Measurements from ENCODE around the gene NSUN3.
A peak's percentile ranks its signal among the peaks of the same experiment; 100 is the strongest.
"Not testable (repeated sequence)": the region's sequence is repeated elsewhere in the genome, so short reads cannot be mapped to it uniquely, and the experiment has no call there.

The NSUN3 gene

DNA sequence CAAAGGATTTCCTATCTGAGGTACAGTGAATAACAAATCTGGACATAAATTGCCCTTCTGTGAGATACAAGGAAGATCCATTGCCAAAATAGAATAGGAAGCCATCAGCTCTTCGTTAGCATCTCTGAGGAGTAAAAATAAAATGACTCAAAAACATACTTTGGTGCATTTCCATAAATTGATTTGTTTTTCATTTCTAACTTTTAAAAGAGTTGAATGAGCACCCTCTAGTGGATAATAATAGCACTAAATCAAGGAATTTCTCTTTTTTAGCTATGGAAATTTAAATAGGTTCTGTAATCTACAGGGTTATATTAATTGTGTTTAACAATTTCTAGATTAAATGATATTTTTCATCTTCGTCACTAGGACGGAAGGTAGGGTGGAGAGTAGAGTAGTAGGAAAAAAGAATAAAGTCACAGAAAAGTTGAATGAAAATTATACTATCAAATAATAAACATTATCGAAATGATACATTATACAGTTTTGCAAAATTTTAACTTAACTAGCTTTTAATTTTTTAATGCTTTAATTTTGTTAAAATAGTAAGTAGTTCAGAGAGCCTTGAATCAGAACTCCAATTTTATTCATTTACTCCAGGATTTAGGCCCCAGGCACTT, 6.4 kb downstream of the NSUN3 start:
- DNase-seq = no peak

DNA sequence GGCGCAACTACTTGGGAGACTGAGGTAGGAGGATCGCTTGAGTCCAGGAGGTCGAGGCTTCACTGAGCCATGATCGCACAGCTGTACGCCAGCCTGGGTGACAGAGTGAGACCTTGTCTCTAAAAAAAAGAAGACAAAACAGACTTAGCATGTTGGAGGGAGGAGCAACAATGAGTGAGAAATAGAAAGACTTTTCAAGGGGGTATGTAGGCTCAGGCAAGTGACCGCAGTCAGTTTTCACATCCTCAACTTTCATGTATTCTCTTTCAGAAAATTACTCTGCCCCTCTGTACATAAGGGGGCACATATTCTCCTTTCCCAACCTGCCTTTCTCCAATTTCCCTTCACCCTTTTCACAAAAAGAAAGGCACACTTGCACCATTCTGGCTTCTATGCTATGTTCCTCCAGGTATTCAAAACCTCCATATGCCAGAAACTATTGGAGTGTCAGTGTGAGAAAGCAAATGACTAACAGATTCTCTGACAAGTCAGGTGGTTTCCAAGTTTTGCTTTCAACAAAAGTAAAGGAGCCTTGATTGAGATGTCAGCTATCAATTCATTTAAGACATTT, 7.6 kb downstream of the NSUN3 start:
- no peak for DNase-seq

DNA sequence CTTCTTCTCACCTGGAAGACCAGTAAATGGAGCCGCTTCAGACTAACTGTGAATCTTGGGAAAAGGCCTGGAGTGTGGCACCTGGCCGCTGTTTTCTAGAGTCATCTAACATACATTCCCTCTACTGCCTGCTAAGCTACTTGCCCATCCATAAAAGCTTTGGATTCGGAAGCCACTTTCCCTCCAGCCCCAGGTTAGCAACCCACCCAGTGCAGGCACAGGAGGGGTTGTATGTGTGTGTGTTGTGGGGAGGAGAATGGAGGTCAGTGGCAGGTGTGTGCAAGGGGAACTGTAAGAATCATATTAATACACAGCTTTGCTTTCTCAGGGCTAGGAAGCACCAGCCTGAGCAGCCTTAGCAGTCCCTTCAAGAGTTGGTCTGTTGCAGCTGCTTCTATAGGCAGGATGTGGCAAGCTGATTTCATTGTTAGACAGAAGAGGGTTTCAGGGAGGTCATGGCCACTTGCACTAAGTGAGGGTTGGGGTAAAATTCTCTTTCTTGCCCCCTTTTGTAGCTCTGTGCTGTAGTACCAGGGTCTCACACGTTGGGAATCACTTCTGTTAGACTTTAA, 8.9 kb downstream of the NSUN3 start:
- DNase-seq = no peak

DNA sequence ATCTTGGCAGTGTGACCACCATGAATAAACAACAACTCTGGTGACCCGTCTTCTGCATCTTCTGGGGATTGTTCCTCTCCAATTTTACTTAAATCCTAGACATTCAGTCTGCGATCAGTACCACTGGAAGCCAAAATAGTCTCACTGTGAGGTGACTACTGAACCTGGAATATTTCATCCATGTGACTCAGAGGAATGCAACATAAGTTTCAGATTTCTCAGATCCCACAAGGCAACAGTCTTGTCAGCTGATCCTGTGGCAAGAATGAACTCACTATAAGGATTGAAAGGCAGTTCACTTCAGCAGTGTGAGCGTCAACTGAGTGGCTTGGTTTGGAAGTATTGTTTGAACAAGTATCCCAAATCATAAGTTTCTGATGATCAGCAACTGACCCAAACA, 13.2 kb downstream of the NSUN3 start:
- no peak for DNase-seq

DNA sequence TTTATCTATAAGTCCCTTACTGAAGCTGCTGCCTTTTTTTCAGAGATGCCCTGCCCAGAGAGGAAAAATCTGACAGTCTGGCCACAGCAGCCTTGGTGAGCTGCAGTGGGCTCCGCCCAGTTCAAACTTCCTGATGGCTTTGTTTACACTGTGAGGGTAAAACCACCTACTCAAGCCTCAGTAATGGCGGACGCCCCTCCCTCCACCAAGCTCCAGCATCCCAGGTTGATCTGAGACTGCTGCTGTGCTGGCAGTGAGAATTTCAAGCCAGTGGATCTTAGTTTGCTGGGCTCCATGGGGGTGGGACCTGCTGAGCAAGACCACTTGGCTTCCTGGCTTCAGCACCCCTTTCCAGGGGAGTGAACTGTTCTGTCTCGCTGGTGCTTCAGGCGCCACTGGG, 17.7 kb downstream of the NSUN3 start:
- not testable (repeated sequence) for DNase-seq

DNA sequence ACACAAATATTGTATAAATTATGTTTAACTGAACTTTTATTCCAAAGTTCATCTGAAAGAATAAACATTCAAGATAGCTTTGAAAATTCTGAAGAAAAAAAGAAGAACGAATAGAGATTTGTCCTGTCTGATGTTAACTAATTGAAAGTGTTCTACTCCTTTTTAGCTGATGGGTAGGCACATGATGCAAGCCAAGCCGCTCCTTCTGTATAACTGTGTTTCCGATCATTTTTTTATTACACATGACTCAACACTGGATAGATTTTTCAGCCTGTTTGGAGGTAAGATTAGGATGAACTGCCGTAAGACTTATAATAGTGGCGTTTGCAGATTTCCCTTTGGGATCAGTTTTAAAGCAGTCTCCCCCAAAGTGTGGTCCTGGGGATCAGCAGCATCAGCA, 19.0 kb downstream of the NSUN3 start:
- DNase-seq = no peak

DNA sequence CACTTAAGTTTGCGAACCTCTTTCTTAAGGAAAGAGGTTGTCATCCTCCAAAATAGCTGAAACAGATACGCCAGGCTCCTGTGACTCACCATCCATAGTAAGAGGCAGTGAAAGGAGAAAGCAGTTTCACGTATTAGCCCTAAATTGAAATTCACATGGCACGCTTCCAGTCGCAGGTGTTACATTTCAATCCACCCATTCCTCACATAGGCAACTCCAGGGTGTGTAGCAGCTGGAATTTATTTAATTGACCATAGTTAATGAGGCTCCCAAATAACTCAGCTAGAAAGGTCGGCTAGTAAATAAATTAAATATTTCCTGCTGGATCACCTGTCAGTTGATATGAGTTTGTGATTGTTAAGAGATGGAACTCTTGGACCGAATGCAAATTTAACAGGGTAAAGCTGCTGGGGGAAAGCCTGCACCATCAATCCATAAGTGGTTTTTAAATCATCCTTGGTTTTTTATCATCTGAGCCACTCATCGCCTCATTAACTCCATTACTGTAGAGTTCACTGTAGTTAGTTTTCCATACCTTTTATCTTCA, 19.6 kb downstream of the NSUN3 start:
- DNase-seq = peak; percentile 82

DNA sequence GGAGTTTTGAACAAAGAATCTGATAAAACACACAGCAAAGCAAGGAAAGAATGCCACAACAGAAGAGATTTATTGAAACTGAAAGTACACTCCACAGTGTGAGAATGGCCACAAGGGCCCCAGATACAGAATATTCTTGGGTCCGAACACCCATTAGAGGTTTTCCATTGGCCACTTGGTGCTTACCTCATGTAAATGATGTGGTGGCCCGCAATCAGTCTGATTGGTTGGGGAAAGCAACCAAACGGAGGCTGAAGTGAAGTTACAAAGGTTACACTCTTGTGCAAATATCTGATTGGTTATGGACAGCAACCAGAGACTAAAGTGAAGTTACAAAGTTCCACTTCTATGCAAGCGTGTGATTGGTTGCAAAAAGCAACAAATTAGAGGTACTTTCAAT, 20.4 kb downstream of the NSUN3 start:
- DNase-seq = no peak

DNA sequence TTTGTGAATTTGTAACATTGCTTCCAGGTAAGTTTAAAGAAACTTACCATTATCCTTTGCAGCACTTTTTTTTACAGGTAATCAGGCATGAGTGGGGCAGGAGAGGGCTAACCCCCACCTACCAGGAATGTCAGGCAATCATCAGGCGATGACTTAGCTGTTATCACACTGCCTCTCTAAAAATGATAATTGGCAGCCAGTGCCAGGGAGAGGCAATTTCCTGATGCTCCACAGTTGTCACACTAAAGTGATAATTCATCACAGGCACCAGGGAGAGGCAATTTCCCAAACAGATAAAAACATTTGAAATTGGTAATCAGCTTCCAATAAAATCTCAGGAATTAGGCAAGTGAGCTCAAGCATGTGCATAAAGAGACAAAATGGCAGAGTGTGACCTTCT, 26.3 kb downstream of the NSUN3 start:
- no peak for DNase-seq

DNA sequence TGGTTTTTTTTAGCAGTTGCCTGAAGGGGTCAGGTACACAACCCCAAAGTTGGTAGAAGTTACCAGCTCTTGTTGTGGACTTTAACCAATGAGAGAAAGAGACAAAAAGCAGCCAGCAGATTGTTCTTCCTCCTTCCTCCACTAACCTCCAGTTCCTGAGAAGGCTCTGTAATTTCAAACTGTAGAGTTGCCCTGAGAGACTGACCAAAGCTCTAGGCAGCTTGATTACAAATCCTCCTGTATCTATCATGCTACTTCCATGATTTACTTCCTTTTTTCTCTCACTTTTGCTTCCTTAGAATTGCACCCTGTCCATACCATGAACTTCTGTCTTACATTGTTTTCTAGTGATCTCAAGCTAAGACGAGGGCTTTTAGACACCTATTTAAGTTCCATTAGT, 29.2 kb downstream of the NSUN3 start:
- DNase-seq = no peak

DNA sequence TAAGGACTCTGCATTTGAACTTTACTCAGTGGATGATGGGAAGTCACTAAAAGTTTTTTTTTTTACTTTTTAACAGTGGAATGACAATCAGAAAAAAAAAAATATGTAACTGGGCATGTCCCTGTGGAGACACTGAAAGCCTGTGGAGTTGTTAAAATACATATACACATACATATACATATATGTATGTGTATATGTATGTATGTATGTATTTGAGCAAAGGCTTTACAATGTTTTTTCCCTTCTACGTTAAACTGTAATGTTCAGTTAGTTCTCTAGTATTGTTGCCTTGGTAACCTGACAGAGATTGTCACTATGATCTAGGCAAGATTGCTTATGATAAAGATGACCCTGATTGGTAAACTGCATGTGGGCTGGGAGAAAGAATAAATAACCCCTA, 30.3 kb downstream of the NSUN3 start:
- no peak for DNase-seq

DNA sequence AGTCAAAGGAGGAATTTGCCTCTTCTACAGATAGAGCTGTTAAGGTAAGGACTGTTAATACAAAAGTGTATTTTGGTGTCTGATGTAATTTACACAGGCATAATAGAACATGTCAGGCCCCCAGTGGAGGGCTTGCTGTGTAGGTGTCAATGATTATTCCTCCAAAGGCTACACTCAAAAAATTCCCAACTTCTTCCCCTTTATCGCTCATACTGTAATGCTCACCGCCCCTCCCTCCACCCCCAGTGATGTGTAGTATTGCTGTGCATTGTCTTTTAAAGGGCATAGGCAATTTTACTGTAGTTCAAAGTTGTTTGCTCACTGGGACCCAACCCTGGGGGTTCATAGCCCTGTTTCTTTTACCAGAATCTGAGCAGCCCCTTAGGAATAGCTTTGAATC, 32.2 kb downstream of the NSUN3 start:
- no peak for DNase-seq

DNA sequence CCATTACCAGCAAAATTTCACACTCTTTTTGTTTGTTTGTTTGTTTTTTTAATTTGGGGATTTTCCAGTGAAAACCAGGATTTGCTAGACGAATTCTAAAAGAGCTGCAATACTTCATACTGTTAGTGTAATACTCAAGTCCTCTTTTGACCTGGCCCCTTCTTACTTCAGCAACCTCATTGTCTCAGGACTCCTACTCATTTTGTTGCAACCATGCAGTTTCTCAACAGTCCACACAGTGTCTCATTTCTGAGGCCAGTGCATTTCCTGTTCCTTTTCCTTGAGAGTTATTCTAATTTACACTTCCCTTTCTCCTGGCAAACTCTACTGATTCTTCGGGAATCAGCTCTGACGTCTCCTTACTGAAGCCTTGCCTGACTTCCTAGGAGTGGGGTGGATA, 35.6 kb downstream of the NSUN3 start:
- no peak for DNase-seq

DNA sequence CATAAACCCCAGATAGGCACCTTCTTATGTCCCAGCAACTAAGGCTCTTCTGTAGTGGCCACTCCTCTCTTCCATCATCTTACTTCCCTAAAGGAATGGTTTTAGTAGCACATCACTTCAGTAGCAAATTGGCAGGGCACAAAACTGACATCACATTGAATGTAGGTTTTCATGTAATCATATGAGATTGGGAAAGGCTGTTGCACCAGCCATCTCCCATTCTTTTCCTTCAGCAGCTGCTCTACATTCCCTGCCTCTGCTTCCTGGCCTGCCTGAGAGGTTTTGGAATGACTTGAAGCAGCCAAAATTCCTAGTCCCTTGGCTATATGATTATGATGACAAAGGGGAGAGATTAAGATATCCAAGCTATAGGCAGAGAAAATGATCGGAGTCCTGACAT, 36.5 kb downstream of the NSUN3 start:
- no peak for DNase-seq

DNA sequence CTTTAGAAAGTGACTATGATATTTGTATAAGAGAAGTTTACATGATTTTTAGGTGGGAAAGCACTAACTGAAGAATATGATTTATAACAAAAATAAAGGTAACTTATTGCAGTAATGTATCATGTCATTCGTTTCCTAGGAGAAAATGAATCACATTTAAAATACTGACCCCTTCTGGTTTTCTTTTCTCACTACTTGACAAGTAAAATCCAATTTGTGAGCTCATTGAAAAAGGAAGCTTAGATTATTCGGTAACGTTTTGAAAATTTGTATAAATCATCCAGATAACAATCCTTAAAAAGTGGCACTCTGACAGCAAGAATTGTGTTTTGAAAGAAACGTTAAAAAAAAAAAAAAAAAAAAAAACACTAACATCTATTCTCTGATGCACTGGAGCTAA, 39.0 kb downstream of the NSUN3 start:
- DNase-seq = no peak

DNA sequence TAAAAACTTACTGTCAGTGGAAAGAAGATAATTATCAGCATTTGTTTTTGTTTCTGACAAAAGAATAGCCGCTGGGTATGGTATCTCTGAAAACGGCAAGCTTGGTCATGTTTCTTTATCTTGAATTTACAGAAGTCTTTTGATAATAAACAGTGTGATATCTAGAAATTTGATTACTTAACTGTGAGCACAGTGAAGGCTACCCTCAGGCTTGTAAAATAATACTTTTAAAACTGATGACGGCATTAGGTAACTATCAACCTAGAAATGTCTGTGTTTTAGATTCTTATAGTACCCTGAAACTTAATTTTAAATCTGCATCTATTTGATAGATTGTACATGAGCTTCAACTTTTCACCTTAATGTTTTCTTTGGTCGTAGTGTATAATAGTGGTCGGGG, 43.4 kb downstream of the NSUN3 start:
- DNase-seq = no peak

DNA sequence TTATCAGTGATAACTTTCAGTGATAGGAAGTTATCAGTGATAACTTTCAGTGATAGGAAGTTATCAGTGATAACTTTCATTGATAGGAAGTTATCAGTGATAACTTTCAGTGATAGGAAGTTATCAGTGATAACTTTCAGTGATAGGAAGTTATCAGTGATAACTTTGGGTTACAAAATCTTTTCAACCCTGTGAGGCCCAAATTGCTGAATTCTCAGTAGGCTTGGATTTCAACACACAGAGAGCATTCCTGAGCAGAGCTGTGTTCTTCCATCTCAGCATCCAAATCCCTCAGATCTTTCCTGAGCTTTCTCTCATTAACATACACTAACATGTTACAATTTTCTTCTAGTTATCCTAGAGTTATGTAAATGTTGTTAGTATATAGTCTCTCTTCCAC, 47.4 kb downstream of the NSUN3 start:
- DNase-seq = not testable (repeated sequence)

DNA sequence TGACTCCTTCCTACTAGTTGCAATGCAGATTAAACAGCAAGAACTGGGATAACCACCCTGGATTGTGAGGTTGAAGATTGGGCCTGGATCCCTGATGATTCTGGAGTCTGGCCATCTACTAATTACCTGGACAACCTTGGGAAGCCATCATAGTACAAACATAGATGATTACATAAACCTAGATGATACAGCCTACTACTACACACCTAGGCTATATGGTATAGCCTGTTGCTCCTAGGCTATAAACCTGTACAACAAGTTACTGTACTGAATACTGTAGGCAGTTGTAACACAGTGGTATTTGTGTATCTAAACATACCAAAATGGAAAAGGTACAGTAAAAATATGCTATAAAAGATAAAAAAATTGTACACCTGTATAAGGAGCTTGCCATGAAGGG, 48.0 kb downstream of the NSUN3 start:
- DNase-seq = no peak

DNA sequence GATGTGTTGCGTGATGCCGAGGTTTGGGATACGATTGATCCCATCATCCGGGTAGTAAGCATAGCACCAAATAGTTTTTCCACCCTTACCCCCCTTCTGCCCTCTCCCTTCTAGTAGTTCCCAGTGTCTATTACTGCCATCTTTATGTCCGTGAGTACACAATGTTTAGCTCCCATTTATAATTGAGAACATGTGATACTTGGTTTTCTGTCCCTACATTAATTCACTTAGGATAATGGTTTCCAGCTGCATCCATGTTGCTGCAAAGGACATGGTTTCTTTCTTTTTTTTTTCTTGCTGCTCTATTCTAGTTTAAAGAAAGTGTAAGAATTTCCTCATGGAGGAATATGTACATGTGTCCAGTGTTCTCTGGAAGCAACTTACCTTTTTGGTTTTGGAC, 51.8 kb downstream of the NSUN3 start:
- no peak for DNase-seq

DNA sequence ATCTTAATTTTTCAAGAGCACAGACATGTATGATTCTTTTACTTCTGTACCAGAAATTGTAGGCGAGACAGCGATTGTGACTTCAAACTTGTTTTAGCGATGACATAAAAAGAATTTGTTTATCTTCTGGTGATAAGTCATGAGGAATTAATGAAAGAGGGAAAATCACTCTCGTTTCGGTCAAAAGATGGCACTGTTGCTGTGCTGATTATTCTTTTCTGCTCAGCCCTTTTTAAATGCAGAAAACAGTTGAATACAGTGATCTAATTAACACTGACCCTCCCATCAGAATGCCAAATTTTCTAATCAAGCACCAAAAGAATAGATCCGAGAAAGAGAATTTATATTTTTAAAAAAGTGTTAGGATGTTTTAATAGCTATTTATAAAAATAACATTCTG, 52.6 kb downstream of the NSUN3 start:
- no peak for DNase-seq

DNA sequence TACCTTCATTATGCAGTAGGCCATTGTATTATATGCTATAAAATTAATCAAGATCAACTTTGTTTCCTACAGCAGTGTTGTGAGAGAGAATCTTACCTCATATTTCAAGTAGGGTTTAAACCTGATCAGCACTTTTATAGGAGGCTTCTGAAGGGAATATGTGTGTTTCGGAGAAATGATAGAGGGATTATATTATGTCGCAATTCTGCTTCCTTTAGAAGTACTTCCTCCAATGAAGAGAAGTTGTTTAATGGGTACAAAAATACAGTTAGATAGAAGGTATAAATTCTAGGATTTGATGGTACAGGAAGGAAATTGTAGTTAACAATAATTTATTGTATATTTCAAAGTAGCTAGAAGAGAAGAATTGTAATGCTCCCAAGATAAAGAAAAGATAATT, 54.9 kb downstream of the NSUN3 start:
- DNase-seq = no peak

DNA sequence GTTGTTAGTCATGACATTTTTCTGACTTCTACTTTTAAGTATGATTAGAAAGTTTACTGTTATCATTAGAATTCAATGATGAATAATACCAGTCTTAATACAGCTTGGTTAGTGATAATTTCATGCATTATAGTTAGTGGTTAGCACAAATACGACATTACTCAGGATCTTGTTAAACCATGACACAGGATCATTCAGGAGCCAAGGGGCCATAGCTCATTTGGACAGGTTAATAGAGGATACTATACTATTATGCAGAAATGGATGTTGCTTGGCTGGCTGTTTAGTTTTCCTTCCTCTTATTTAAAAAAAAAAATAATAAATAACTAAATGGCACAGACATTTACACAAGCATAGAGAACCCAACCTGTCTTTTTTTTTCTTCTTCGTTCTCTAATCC, 55.5 kb downstream of the NSUN3 start:
- DNase-seq = no peak

DNA sequence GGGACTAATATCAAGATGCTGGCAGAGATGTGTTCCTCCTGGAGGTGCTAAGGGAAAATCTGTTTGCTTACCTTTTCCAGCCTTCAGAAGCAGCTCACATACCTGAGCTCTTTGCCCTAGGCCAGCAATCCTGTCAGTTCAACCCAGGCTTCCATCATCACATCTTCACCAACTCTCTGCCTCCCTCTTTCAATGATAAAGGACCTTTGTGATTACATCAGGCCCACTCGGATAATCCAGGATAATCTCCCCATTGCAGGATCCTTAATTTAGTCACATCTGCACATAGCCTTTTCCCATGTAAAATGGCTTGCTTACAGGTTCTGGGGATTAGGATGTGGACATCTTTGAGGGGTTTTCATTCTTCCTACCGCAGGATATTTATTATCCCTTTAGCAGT, 58.3 kb downstream of the NSUN3 start:
- DNase-seq = no peak

DNA sequence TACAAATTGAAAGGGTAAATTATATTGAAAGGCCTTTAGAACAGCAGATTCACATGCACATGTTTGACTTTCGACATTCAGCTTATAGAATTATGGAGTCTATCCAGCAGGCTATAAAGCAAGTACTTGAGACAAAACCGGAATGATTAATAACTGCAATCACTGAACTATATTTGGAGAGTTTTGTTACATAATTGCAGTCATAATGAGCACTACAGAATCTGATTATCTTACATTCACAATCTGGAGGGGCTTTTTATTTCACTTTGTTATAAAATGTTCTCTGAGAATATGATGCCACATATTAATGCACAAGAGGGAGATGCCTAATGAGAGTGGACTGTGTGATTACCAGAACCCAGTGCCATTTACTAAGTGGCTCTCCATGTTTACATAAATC, 64.3 kb downstream of the NSUN3 start:
- DNase-seq = no peak

DNA sequence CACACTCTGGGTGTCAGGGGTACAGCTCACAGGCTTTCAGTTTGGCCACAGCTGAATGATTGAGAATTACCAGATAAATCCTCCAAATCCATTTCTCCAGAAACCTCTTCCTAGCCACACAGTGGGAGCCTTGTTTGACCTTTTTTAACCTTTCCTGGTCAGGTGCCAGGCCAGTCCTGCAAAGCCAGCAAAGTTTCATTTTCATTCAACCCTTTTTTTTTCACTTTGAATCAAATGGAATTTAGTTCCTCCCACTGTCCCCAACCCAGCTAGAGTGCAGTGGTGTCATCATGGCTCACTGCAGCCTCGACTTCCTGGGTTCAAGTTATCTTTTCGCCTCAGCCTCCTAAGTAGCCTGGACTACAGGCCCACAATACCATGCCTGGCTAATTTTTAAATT, 67.8 kb downstream of the NSUN3 start:
- no peak for DNase-seq
